ENCODE data around the gene ITGA5. TPM values are rescaled to one million over a fixed set of nuclear protein-coding genes. Genes with fewer than 3 reads are reported as not detected.

ITGA5 gene
- total RNA-seq, 4 donors from 2014 or later, result 76.9 to 292 (median 118) TPM

- TF ChIP-seq CTCF (IDR thresholded peaks at IDR 0.05), result no peak
- ATAC-seq (ENCODE audit: low FRiP score) (peak; percentile 33), DNase-seq (ENCODE audit: low spot score) (no peak)
These were observed 35.9 kb downstream of the ITGA5 start for GRCh38 chr12:54383041-54383609.

- no peak for ATAC-seq (ENCODE audit: low FRiP score)
- no peak for TF ChIP-seq CTCF (IDR thresholded peaks at IDR 0.05)
- no peak for DNase-seq (ENCODE audit: low spot score)
These were observed 37.9 kb downstream of the ITGA5 start for GRCh38 chr12:54381136-54381535.

GRCh38 chr12:54379398-54380201 is 39.5 kb downstream of the ITGA5 start:
- ATAC-seq (ENCODE audit: low FRiP score), result peak; percentile 77
- DNase-seq (ENCODE audit: low spot score), result peak; percentile 83
- TF ChIP-seq CTCF (IDR thresholded peaks at IDR 0.05), result peak in 2 of 3 donors; percentile 94 to 100

GRCh38 chr12:54378796-54379397 is 40.2 kb downstream of the ITGA5 start:
- no peak for DNase-seq (ENCODE audit: low spot score)
- no peak for TF ChIP-seq CTCF (IDR thresholded peaks at IDR 0.05)
- peak; percentile 48 for ATAC-seq (ENCODE audit: low FRiP score)

- ATAC-seq (ENCODE audit: low FRiP score), result no peak
- no peak for DNase-seq (ENCODE audit: low spot score)
- TF ChIP-seq CTCF (IDR thresholded peaks at IDR 0.05), result no peak
These were observed 41.1 kb downstream of the ITGA5 start for GRCh38 chr12:54377797-54378515.

GRCh38 chr12:54377007-54377406 is 42.1 kb downstream of the ITGA5 start:
- TF ChIP-seq CTCF (IDR thresholded peaks at IDR 0.05), result no peak
- no peak for ATAC-seq (ENCODE audit: low FRiP score)
- no peak for DNase-seq (ENCODE audit: low spot score)

Measured in omental fat pad (tissue), 4 donors.